ENCODE measurements around the gene SAPCD1.
A peak's percentile ranks its signal among the peaks of the same experiment; 100 is the strongest.

The SAPCD1 gene

GRCh38 chr6:31737315-31737990 is 25.0 kb upstream of the SAPCD1 start:
- no peaks in the 10 kb centered on the region for H3K27me3 ChIP-seq (ENCODE audit: insufficient read depth, poor library complexity, severe bottlenecking)
- peak; percentile 67 to 79 for DNase-seq (ENCODE audit: low read depth in 1 of 2, low spot score in 1 of 2)
- no peak for TF ChIP-seq CTCF (IDR thresholded peaks at IDR 0.05; ENCODE audit: insufficient read depth, low read length)
- TF ChIP-seq POLR2AphosphoS5 (IDR thresholded peaks at IDR 0.05; ENCODE audit: low read depth): peak; percentile 0; the same call in 1 of the 2 replicates
- peak overlapping the region; percentile 99 for H3K27ac ChIP-seq (replicated peaks)
- H3K4me3 ChIP-seq (replicated peaks; ENCODE audit: insufficient read depth, low read length): no peak overlapping the region

DNA sequence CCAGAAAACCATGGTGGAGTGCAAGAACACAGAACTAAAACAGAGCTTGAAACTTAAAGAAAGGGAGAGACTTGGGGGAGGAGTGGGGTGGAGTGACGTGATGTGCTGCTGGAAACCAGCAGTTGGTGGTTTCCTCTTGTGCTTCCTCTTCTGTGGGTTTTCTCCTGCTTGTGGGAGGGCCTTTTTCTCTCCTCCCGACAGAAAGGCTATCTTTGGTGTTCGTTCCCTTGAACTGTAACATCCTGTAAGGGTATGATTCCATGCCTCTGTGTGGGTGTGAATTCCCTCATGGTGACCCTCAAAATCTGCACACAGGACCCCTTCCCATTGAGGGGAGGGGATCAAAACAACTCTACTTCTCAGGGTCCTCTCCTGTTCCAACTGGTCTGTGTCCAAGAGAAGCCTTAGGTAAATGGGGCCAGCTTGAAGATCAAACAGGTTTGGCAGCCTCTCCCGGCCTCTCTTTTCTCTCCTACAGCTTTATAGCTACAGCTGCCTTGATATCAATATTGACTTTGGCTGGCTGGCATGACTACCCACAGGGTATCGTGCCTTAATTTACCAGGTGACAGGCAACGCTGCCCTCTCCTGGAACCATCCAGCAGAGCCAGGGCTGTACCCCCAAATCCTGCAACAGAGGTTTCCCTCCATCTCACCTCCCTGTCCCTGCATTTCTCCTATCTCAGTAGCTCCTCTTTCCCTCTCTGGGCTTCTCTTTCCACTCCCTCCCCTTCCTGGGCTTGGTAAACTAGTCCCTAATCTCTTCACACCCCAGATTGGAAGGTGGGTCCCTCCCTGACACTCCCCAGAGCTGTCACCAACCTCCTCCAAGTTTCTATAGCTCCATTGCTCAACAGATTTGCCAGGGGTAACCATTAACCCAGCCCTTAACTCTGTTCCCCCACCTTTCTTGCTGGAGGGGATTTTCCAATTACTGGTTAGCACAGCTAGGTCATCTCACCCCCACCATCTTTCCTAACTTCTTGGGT is 24.2 kb upstream of the SAPCD1 start:
- TF ChIP-seq SPI1 (IDR thresholded peaks at IDR 0.05; ENCODE audit: borderline replicate concordance, low read depth) (peak; percentile 67; the same call in 1 of the 2 replicates), POLR2AphosphoS5 (IDR thresholded peaks at IDR 0.05; ENCODE audit: low read depth) (peak; percentile 87)
- TF ChIP-seq, protein P1, sequence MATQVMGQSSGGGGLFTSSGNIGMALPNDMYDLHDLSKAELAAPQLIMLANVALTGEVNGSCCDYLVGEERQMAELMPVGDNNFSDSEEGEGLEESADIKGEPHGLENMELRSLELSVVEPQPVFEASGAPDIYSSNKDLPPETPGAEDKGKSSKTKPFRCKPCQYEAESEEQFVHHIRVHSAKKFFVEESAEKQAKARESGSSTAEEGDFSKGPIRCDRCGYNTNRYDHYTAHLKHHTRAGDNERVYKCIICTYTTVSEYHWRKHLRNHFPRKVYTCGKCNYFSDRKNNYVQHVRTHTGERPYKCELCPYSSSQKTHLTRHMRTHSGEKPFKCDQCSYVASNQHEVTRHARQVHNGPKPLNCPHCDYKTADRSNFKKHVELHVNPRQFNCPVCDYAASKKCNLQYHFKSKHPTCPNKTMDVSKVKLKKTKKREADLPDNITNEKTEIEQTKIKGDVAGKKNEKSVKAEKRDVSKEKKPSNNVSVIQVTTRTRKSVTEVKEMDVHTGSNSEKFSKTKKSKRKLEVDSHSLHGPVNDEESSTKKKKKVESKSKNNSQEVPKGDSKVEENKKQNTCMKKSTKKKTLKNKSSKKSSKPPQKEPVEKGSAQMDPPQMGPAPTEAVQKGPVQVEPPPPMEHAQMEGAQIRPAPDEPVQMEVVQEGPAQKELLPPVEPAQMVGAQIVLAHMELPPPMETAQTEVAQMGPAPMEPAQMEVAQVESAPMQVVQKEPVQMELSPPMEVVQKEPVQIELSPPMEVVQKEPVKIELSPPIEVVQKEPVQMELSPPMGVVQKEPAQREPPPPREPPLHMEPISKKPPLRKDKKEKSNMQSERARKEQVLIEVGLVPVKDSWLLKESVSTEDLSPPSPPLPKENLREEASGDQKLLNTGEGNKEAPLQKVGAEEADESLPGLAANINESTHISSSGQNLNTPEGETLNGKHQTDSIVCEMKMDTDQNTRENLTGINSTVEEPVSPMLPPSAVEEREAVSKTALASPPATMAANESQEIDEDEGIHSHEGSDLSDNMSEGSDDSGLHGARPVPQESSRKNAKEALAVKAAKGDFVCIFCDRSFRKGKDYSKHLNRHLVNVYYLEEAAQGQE (IDR thresholded peaks at IDR 0.05; ENCODE audit: insufficient replicate concordance, low read depth): no peak
- Histone ChIP-seq H3K27ac (replicated peaks) (peak overlapping the region; percentile 99), H3K4me3 (replicated peaks; ENCODE audit: insufficient read depth, low read length) (no peak overlapping the region; the same call in 1 of the 2 replicates), H3K27me3 (ENCODE audit: insufficient read depth, poor library complexity, severe bottlenecking) (no peaks in the 10 kb centered on the region)
- DNase-seq (ENCODE audit: low read depth in 1 of 2, low spot score in 1 of 2): peak; percentile 90 to 94

- Histone ChIP-seq H3K27me3 (ENCODE audit: insufficient read depth, poor library complexity, severe bottlenecking) (no peaks in the 10 kb centered on the region), H3K4me3 (replicated peaks; ENCODE audit: insufficient read depth, low read length) (peak within 1 kb of the TSS; percentile 60), H3K27ac (replicated peaks) (peak within 1 kb of the TSS; percentile 99)
- TF ChIP-seq CTCF (IDR thresholded peaks at IDR 0.05; ENCODE audit: insufficient read depth, low read length) (no peak), SPI1 (IDR thresholded peaks at IDR 0.05; ENCODE audit: borderline replicate concordance, low read depth) (no peak), POLR2AphosphoS5 (IDR thresholded peaks at IDR 0.05; ENCODE audit: low read depth) (peak; percentile 91), GABPA (IDR thresholded peaks at IDR 0.05; ENCODE audit: low read depth) (no peak)
- TF ChIP-seq, protein P1 (IDR thresholded peaks at IDR 0.05; ENCODE audit: insufficient replicate concordance, low read depth): peak; percentile 64
- DNase-seq (ENCODE audit: low read depth in 1 of 2, low spot score in 1 of 2): peak; percentile 99
These were observed 22.6 kb upstream of the SAPCD1 start, which contains the start of gene MSH5 for GRCh38 chr6:31739639-31740396. Gene MSH5, plus strand, starts transcription at chr6:31740005. Its CDS starts 462 bp downstream, at chr6:31740467.
